Panc1 (cell line): ENCODE measurements around the gene OR1B1.

ENCODE experiments used
- POLR2AphosphoS5 ChIP-seq: IDR thresholded peaks from 2 replicates; pipeline ENCODE4 v1.6.1; 2012; ENCODE audit warnings: mild to moderate bottlenecking, low read depth, low read length, moderate library complexity
- SIN3A ChIP-seq: IDR thresholded peaks from 2 replicates; pipeline ENCODE4 v1.6.1; 2012; ENCODE audit warnings: low read depth, mild to moderate bottlenecking, low read length, moderate library complexity, borderline replicate concordance; ENCODE audit not compliant: insufficient read depth
- TF ChIP-seq, protein P1 (sequence below): fragments of 450-650 bp; IDR thresholded peaks from 2 replicates; pipeline ENCODE4 v1.5.1; 2017; ENCODE audit warnings: mild to moderate bottlenecking

DNA sequence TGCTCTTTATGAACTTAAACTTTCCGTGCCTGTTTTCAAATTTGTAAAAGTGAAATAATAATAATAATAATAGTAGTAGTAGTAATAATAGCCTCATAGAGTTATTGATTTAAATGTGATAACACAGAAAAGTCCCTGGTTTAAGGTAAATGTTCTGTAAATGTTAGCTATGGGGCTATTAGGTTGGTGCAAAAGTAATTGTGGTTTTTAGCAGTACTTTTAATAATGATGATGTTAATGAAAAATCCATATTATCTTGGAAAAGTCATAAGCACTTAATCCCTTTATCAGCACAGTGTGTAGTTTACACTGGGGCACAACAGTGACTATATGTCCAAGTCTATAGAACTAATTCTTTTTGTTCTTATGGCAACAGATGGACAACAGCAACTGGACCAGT lies 43.1 kb downstream of the OR1B1 start, which contains the start of gene OR1Q1:
- TF ChIP-seq POLR2AphosphoS5 (no peak), SIN3A (no peak)
- TF ChIP-seq, protein P1, sequence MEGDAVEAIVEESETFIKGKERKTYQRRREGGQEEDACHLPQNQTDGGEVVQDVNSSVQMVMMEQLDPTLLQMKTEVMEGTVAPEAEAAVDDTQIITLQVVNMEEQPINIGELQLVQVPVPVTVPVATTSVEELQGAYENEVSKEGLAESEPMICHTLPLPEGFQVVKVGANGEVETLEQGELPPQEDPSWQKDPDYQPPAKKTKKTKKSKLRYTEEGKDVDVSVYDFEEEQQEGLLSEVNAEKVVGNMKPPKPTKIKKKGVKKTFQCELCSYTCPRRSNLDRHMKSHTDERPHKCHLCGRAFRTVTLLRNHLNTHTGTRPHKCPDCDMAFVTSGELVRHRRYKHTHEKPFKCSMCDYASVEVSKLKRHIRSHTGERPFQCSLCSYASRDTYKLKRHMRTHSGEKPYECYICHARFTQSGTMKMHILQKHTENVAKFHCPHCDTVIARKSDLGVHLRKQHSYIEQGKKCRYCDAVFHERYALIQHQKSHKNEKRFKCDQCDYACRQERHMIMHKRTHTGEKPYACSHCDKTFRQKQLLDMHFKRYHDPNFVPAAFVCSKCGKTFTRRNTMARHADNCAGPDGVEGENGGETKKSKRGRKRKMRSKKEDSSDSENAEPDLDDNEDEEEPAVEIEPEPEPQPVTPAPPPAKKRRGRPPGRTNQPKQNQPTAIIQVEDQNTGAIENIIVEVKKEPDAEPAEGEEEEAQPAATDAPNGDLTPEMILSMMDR: no peak
